GM18498 (cell line): ENCODE data around the gene SIRT7.

Source experiments
- ATAC-seq: cut with Tn5 transposase; IDR thresholded peaks from one replicate; pipeline ENCODE4 v1.9.1; 2021; ENCODE audit warnings: mild to moderate bottlenecking, moderate library complexity; ENCODE audit not compliant: unreplicated experiment

Gene SIRT7

DNA sequence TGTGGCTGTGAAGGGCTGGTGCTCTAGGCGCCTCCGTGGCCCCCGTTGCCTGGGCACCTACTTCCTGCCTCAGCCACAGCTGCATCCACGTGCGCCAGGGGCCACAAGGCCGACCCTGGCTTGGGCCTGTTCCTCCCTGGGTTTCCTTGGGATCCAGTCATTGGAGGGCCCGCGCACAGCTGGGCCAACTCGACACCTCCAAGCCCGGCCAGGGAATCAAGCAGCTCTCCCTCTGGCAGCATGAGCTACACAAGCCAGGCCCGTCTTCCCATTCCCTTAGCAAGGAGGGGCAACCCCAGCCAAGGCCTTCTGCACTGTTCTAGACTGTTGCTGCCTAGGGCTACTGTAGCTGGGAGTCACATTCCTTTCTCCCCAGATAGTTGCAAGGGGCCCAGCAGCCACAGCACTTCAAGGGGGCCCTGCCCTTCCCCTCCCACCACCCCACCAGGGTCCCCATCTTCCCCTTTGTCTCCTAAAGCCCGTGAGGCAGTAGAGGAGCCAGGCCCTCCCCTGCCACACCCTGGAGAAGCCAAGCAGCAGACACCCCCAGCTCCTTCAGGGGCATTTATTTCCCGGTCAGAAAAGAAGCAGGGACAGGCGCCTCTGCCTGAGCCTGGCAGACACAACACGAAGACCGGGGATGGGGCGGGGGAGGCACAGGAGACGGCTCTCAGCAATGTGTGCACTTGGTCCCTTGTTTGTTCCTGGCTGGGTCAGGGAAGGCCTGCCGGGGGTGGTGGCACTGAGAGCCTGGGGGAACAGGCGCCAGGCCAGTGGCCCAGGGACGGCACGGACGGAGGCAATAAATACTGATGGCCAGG is 50.6 kb downstream of the SIRT7 start:
- no peak for ATAC-seq

DNA sequence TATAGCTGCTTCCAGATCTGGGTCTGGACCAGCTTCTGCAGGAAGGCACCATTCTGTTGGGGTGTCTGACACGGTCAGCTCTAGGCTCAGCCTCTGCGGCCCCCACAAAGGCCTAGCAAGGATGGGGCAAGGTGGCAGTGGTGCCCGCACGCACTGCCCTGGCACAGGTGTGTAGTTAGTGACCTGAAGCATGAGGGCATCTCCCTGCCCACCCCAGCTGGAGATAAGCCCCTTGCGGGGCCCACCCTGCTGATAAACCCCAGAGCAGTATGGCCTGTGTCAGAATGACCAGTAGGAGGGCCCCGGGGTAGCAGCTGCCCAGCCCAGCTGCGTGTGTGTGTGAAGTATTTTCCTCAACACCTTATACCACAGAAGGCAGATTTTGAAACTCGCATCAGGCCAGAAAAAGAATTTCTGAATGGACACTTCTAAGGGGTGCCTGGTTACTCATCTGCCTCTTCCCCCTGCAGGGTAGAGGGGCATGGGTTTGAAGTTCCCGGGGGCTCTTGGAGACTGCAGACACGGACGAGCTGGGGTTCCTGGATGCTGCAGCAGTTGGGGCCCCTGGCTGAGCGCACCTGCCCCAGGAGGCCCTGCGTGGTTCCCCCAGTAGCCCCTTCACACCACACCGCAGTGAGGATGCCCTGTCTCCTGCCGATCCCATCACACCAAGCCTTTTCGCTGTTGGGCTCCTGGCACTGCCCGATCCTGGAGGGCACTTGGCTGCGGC is 51.4 kb downstream of the SIRT7 start:
- no peak for ATAC-seq

DNA sequence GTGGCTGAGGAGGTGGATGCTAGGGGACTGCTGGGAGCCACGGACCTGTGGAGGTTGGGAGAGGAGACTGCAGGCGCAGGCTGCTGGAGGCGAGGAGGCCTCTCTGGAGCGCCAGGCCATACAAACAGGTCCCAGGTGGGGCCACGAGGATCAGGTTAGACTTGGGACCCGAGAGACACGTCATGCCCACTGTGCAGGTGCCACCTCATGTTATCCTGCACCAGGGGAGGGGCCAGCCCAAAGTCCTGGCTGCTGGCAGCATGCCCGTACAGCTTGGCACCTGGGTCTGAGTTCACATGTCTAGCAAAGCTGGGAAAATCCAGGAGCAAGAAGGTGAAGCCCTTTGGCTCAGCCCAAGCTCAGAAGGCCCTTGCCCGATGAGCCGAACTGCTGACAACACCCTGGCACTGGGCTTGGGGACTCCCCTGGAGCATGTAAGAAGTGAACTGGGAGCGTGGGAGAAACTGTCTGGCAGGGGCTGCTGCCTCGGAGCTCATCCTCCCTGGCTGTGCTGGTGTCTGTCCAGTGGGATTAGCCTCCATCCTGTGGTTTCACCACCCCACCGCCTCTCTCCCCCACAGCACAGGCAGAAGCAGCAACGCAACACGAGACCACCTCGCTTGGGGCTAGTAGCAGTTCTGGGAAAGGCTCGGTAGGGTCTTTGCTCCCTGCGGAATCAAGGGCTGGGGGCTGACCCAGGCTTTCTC is 52.1 kb downstream of the SIRT7 start:
- no peak for ATAC-seq

DNA sequence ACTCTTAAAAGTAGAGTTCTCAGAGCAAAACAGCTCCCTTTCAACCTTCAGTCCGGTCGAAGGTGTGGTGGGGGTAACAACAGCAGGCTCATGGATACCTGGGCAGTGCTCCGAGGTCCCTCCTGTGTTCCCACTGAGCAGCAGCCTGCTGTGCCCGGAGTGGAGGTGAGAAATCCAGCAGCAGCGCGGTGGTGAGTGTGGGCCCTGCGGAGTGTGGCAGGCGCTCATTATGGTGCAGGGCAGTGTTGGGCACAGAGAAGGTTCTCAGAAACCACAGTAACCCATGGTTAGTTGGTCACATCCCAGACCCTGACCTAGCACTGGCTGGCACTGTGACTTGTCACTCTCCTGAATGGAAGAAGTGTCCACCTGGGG is 52.6 kb downstream of the SIRT7 start:
- no peak for ATAC-seq

DNA sequence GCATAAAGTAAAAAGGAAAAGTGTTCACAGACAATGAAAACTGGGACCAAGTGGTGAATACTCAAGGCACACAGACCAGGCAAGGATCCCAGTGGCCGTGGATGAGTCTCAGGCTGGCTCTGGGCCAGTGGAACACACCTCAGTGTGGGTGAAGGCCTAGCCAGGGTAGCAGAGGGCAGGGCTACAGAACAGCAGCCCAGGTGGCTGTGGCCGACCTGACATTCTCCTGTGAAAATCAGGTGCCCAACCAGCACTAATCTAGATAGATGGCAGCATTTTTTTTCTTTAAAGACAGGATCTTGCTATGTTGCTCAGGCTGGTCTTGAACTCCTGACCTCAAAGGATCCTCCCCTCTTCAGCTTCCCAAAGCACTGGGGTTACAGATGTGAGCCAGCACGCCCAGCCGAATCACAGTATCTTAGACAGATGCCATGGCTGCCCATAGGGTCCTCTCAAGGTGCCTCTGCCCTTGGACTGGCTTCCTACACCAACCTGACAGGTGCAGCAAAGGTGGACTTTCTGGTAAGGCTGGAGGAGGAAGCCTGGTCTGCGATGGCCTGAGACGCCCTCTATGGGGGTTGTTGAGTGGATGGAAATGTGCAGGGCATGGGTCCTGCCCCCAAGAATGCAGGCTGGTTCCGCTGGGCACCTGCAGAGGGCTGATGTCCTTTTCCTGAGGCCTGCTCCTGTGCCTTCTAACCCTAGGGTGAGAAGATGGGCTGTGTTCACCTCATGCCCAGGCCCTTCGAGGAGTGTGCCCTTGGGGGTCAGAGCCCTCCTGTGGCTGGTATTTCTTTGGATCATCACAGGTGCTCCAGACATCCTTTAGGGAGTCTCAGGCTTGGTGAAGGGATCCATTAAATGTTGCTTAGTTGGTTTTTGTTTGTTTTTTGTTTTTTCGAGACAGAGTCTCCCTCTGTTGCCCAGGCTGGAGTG is 53.9 kb downstream of the SIRT7 start:
- ATAC-seq = no peak

DNA sequence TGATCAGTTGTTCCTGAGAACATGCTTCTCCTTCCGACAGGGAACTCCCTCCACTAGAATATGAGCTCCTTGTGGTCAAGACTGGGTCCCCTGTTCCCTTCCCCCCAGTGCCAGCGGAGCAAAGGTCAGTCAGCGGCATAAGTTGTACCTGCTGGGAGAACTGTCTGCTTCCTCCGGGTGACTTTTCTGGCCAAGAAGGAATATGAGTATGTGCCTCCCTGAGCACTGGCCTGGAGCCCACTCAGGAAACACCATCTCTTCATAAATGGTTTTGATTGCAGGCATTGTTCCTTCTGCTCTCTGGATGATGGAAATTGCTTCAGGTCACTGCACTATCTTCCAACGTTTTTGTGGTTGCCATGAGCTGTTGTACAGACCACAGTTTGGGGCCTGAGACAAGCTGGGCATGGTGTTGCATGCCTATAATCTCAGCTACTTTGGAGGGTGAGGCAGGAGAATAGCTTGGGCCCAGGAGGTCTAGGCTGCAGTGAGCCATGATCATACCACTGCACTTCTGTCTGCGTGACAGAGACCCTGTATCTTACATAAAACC is 54.8 kb downstream of the SIRT7 start:
- ATAC-seq = no peak
